GM12874 (cell line): ENCODE results near the gene SASS6.

Experiments used
- TF ChIP-seq, protein P1 (sequence below): IDR thresholded peaks from 2 replicates; pipeline ENCODE4 v1.5.1; 2011; ENCODE audit warnings: low read depth, mild to moderate bottlenecking, control low read depth, low read length, moderate library complexity; ENCODE audit not compliant: insufficient read depth

SASS6 gene

DNA sequence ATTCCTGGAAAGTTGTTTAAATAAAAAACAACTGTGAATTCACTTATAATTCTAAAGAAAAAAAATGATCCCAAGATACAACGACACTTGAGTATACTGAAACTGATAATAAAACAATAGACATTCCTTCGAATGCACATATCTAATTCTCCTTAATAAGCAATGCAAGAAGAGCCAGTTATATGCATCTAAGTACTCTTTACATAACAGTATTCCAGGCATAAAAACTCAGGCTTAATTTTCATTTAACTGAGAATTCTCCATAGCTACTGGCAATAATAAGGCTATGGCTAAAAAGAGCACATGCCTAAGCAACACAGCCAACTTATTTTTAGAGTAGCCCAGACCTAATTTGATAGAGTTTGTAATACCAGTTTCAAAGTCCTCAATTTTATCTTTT lies 31.2 kb downstream of the SASS6 start:
- TF ChIP-seq, protein P1, sequence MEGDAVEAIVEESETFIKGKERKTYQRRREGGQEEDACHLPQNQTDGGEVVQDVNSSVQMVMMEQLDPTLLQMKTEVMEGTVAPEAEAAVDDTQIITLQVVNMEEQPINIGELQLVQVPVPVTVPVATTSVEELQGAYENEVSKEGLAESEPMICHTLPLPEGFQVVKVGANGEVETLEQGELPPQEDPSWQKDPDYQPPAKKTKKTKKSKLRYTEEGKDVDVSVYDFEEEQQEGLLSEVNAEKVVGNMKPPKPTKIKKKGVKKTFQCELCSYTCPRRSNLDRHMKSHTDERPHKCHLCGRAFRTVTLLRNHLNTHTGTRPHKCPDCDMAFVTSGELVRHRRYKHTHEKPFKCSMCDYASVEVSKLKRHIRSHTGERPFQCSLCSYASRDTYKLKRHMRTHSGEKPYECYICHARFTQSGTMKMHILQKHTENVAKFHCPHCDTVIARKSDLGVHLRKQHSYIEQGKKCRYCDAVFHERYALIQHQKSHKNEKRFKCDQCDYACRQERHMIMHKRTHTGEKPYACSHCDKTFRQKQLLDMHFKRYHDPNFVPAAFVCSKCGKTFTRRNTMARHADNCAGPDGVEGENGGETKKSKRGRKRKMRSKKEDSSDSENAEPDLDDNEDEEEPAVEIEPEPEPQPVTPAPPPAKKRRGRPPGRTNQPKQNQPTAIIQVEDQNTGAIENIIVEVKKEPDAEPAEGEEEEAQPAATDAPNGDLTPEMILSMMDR = no peak

DNA sequence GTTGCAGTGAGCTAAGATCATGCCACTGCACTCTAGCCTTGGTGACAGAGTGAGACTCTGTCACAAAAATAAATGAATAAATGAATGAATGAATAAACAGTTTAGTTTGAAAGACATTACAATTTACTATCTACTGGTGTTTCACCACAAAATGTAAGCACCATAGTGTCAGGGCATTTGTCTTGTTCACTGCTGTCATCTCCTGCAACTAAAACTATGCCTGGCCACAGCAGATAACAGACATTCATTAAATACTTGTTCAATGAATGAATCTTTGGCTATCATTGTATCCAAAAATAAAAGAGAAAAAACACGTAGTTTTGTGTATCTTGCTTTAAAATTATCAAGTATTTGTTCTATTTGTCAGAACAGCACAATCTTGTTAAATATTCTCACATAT lies 32.5 kb downstream of the SASS6 start:
- TF ChIP-seq, protein P1 = no peak

DNA sequence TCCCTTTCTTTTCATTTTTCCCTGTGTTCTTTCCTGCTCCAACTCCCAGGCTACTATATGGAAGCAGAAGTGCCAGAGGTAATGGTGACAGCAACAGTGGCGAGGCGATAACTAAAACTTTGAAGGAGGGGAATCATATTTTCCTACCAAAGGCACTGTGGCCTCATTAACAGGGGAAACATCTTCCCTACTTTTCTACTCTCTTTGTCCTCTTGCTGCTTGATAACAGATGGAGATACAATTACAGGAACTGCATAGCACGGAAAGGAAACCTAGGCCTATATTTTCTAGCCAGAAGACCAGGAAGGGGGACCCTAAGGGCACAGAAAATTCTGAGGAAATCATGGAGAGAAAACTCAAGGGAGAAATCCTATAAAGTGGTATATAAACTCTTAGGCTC lies 42.3 kb downstream of the SASS6 start:
- TF ChIP-seq, protein P1 = no peak

DNA sequence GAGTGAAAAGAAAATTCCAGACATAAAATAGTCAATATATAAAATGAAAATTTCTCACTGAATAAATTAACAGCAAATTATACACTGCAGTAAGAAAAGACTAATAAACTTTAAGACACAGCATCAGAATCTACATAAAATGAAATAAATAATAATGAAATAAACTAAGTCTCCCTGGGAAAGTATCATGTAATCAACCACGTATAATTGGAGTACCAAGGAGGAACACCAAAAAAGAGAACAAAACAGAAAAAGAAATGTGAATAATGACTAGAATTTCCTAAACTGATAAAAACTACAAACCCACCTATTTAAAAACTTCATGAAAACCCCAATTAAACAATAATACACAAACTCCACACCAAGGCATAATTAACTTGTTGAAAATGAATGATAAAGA lies 43.6 kb downstream of the SASS6 start:
- TF ChIP-seq, protein P1 = no peak

DNA sequence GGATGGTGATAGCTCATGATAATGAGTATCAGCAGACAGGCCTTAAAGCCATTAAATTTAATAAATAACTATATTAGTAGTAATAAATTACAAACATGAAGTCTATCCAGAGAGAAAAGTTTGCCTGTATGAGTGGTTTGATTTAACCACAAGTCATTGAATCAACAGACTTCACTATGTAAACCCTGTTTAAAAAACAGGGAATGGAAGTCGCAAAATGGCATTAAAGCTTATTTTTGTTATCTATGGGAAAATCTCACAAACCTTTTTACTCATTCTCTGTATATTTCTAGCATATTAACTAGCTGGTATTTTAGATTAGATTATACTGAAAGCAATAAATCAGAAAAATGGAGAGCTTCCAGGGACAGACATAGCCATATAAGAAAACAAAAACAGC lies 45.3 kb downstream of the SASS6 start:
- TF ChIP-seq, protein P1 = no peak

DNA sequence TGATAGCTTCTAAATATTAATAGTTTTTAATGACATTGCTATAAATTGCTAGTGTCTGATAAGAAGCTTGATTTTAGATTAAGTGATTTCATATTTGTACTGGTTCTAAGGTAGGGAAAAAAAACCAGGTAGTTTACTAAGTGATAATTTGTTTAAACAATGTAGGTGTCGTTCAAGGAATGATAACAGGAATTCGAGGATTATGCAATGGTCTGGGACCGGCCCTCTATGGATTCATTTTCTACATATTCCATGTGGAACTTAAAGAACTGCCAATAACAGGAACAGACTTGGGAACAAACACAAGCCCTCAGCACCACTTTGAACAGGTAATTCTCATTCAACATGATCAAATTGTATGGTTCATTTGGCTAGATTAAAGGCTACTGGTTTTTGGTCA lies 52.4 kb downstream of the SASS6 start:
- TF ChIP-seq, protein P1 = no peak

DNA sequence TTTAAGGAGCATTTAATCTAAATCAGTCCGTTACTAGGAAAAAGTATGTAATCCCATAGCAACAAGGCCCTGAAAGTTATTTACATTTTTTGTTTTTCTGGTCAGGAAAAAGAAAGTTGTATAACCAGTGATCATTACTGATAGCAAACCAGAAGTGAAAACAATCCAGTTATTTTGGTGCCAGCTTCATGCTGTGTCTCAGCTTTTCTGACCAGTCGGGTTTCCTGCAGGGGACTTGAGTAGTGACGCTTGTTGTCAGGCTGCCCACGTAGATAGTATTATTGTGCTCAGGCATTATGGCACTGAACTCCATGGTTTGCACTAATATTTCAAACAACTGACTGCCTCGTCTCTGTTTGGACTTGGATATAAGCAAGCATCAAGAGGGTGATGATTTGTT lies 55.2 kb downstream of the SASS6 start:
- TF ChIP-seq, protein P1 = no peak

DNA sequence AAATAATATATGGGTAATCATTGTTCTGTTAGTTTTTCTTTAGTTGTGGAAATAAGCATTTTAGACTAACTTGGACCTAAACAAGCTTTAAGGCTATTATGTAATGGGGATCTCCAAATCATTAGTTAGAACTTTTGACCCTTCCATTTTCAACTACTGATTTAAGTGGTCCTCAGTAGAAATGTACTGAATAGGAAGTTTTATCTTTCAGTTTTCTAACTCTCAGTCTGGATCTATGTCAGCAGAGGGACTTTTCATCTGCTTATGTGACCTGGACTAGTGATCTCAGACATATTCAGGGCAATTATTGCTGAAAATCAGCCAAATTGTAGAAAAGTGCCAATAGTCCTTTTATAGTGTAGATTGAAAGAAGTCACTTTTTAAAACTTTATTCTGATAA lies 56.0 kb downstream of the SASS6 start:
- TF ChIP-seq, protein P1 = no peak
